Aorta (tissue), 5 donors: ENCODE data around the gene PHF20. TPM values are rescaled to one million over a fixed set of nuclear protein-coding genes. Genes with fewer than 3 reads are reported as not detected.
"Not testable (repeated sequence)": the region's sequence is repeated elsewhere in the genome, so short reads cannot be mapped to it uniquely, and the experiment has no call there.

Experiments
- ATAC-seq: fragments of 200-7000 bp; cut with Tn5 transposase; one replicate; pipeline ENCODE4 v1.9.1; 2022; ENCODE audit warnings: moderate library complexity; ENCODE audit not compliant: low FRiP score
- DNase-seq, 2 donors: peaks; one replicate each; pipeline ENCODE4 v3.0.0-alpha.2; 2020
- H3K27ac ChIP-seq, 2 donors: one replicate each; pipeline ENCODE4 v1.5.1; 2013; ENCODE audit warnings: low read length in 2 of 2, mild to moderate bottlenecking in 2 of 2, moderate library complexity in 2 of 2, control low read depth in 1 of 2, inconsistent platforms in 1 of 2, low read depth in 1 of 2
- H3K27me3 ChIP-seq, 2 donors: one replicate each; pipeline ENCODE4 v1.6.1; 2013; ENCODE audit warnings: control low read depth in 1 of 2, low read length in 1 of 2, mild to moderate bottlenecking in 1 of 2, moderate library complexity in 1 of 2; ENCODE audit not compliant: insufficient read depth in 2 of 2, control insufficient read depth in 1 of 2
- H3K36me3 ChIP-seq, 2 donors: one replicate each; pipeline ENCODE4 v1.6.1; 2013; ENCODE audit warnings: control low read depth in 1 of 2, low read length in 1 of 2, mild to moderate bottlenecking in 1 of 2; ENCODE audit not compliant: insufficient read depth in 2 of 2, control insufficient read depth in 1 of 2
- H3K4me1 ChIP-seq, 2 donors: one replicate each; pipeline ENCODE4 v1.6.1; 2013; ENCODE audit warnings: low read length in 2 of 2, control low read depth in 1 of 2, mild to moderate bottlenecking in 1 of 2, moderate library complexity in 1 of 2; ENCODE audit not compliant: insufficient read depth in 2 of 2, control insufficient read depth in 1 of 2
- H3K4me3 ChIP-seq, 2 donors: one replicate each; pipeline ENCODE4 v1.5.1; 2013; ENCODE audit warnings: low read length in 2 of 2, control low read depth in 1 of 2, mild to moderate bottlenecking in 1 of 2
- H3K9me3 ChIP-seq: one replicate; pipeline ENCODE4 v1.6.1; 2013; ENCODE audit warnings: mild to moderate bottlenecking, low read length; ENCODE audit not compliant: control insufficient read depth
- WGBS, 2 donors: extraction: QIAGEN DNeasy Blood & Tissue Kit; methylation state at CpG; one replicate each; pipeline ENCODE4 v1.1.7; 2013; 5-methylcytosine and 5-hydroxymethylcytosine counted together
- intact Hi-C, 2 donors: fragments of 100-400 bp; cut with DNase I; formaldehyde crosslinking; loops; one replicate each; pipeline versions ENCODE4 v1.14.2 to v1.15.0; 2022
- polyA plus RNA-seq, 2 donors: library from polyadenylated mRNA; stranded (reverse); fragments of 200-250 nt; gene quantifications; one replicate each; pipeline ENCODE4 v1.2.3, GENCODE V29; 2013
- total RNA-seq, 2 donors: library from RNA; stranded (reverse); fragmentation: NEBNext Ultra II Directional; extraction: Animal tissue kit (Norgen Biotek cat#: 25700); gene quantifications; one replicate each; pipeline ENCODE4 v1.2.1, GENCODE V29; 2021
- donor health status: healthy with polysubstance abuse.
- donor health status: Bipolar disorder and iron deficiency.
- donor health status: DM: no; HTN: no; CAD: no.
- donor health status: DM: no; HTN: no; CAD: no.
- donor health status: DM: yes; HTN: yes; CAD: no.

PHF20 gene
- total and polyA plus RNA-seq, 4 donors, result 17.1 to 64.4 (median 40.8) TPM

- H3K27ac ChIP-seq, H3K36me3 ChIP-seq: not testable (repeated sequence)
- WGBS, 2 donors, result 94 to 96% methylated on average over 4 of the region's 4 CpGs
Observed at GRCh38 chr20:35855641-35856040, 83.8 kb downstream of the PHF20 start.

GRCh38 chr20:35856866-35857265 is 85.1 kb downstream of the PHF20 start:
- Histone ChIP-seq H3K27ac (no peak overlapping the region), H3K36me3 (peaks cover 0 to 2% of the 10 kb centered on the region in 2 donors), H3K4me1 (no peaks in the 10 kb centered on the region), H3K9me3 (no peaks in the 10 kb centered on the region), H3K27me3 (no peaks in the 10 kb centered on the region), H3K4me3 (no peak overlapping the region)
- WGBS, 2 donors, result 95% methylated on average over 4 of the region's 4 CpGs
- DNase-seq, result no peak
- intact Hi-C loops, result no loop called here
- ATAC-seq, result no peak

More at GRCh38 chr20:35855641-35856040, 83.8 kb downstream of the PHF20 start:
- H3K4me1 ChIP-seq, H3K4me3 ChIP-seq, intact Hi-C loops, H3K9me3 ChIP-seq, DNase-seq, ATAC-seq, H3K27me3 ChIP-seq: not testable (repeated sequence)

- WGBS, 2 donors, result 30 to 46% methylated on average over 1 of the region's 1 CpG
- Histone ChIP-seq H3K36me3 (no peaks in the 10 kb centered on the region), H3K27ac (no peak overlapping the region), H3K4me3 (no peak overlapping the region), H3K9me3 (no peaks in the 10 kb centered on the region), H3K27me3 (no peaks in the 10 kb centered on the region), H3K4me1 (peaks cover 0 to 7% of the 10 kb centered on the region in 2 donors)
- intact Hi-C loops, result no loop called here
- DNase-seq (no peak), ATAC-seq (no peak)
Observed at GRCh38 chr20:35866418-35867202, 94.8 kb downstream of the PHF20 start.

DNA sequence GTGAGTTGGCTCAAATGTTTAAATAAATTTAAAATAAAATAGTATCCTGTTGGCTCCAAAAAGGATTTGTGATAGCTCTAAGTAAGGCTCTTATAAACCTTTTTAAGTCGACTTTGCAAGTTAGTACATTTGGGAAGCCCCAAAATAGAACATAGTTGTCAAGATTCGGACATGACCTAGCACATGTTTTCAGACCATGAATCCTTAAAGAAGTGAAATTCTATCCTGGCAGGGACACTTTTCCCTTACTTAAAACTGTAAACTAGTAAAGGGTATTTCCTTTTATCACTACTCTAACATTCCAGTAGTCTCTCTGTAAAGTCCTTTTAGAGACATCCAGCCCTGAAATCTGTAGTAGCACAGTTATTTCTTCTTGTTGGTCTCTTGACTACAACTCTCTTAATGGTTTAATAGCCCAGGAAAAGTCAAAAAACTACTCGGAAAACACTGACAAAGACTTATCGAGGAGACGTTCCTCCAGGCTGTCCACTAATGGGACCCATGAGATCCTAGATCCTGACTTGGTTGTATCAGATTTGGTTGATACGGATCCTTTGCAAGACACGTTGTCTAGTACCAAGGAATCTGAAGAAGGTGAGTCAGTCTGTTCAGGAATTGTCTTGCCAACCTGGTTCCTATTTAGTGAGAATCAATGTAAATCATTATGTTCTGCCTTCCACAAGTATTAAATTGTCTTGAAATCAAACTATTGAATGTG is 98.9 kb downstream of the PHF20 start:
- DNase-seq (no peak), ATAC-seq (no peak)
- intact Hi-C loops, result no loop called here
- Histone ChIP-seq H3K27ac (peak overlapping the region in 1 of 2 donors; percentile 30), H3K4me3 (no peak overlapping the region), H3K36me3 (no peaks in the 10 kb centered on the region), H3K27me3 (no peaks in the 10 kb centered on the region), H3K4me1 (peaks cover 0 to 8% of the 10 kb centered on the region in 2 donors), H3K9me3 (no peaks in the 10 kb centered on the region)
- 44 to 46% methylated on average over 7 of the region's 7 CpGs for WGBS, 2 donors

DNA sequence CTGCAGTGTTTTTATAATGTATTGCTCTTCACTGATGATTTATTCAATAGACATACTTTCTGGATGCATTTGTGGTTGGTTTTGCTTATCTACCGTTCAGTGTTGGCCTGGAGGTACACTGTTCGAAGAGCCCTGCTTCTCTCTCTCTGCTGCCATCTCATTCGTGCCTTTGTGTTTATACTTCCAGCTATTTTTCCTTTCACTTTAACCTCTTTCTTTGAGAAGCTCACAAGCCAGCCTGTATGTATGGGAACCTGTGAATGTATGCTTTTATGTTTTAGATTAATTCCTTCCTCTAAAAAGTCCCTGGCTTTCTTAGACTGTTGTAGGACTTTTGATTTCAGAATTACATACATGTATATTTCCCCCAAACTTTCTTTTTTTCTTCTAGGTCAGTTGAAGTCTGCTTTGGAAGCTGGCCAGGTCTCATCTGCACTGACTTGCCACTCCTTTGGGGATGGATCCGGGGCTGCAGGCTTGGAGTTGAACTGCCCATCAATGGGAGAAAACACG is 99.5 kb downstream of the PHF20 start:
- intact Hi-C loops, result no loop called here
- no peak for DNase-seq
- H3K36me3 ChIP-seq, result no peaks in the 10 kb centered on the region
- H3K4me3 ChIP-seq, result no peak overlapping the region
- no peaks in the 10 kb centered on the region for H3K9me3 ChIP-seq
- no peaks in the 10 kb centered on the region for H3K27me3 ChIP-seq
- peak overlapping the region; percentile 30 to 57 for H3K27ac ChIP-seq
- peaks cover 0 to 8% of the 10 kb centered on the region in 2 donors for H3K4me1 ChIP-seq
- no peak for ATAC-seq
- 20 to 25% methylated on average over 5 of the region's 5 CpGs for WGBS, 2 donors

- no peaks in the 10 kb centered on the region for H3K9me3 ChIP-seq
- WGBS, 2 donors, result 84 to 87% methylated on average over 3 of the region's 3 CpGs
- H3K4me1 ChIP-seq, result peaks cover 0 to 3% of the 10 kb centered on the region in 2 donors
- DNase-seq (no peak), ATAC-seq (no peak)
- intact Hi-C loops, result no loop called here
- no peaks in the 10 kb centered on the region for H3K27me3 ChIP-seq
- no peak overlapping the region for H3K27ac ChIP-seq
- no peaks in the 10 kb centered on the region for H3K36me3 ChIP-seq
- H3K4me3 ChIP-seq, result no peak overlapping the region
Observed at GRCh38 chr20:35876033-35876320, 104.2 kb downstream of the PHF20 start.

GRCh38 chr20:35877611-35878010 is 105.8 kb downstream of the PHF20 start:
- H3K4me3 ChIP-seq, result no peak overlapping the region
- intact Hi-C loops, result no loop called here
- no peak overlapping the region for H3K27ac ChIP-seq
- H3K9me3 ChIP-seq, result no peaks in the 10 kb centered on the region
- no peaks in the 10 kb centered on the region for H3K27me3 ChIP-seq
- no peaks in the 10 kb centered on the region for H3K4me1 ChIP-seq
- DNase-seq, result no peak
- H3K36me3 ChIP-seq, result no peaks in the 10 kb centered on the region
- 95 to 96% methylated on average over 2 of the region's 2 CpGs for WGBS, 2 donors
- ATAC-seq, result no peak

DNA sequence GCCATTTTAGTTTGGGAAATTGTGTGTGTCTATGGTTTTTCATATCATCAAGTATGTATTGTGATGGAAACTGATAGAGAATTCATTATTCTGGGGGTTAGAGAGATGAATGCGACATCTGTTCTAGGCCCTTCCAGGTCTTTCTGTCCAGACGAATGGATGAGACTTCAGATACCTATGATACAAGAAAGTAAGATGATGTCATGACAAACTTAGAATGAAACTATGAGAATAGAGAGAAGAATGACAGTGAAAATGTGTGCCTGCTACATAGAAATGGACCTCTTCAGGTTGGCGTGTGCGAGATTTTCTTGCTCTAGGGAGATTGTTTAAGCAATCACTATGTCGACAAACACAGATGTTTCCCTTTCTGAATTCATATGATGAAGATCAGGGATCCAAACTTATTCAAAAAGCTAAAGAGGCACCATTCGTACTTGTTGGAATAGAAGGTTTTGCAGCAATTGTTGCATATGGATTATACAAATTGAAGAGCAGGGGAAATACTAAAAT is 106.4 kb downstream of the PHF20 start:
- WGBS, 2 donors, result 95 to 96% methylated on average over 6 of the region's 6 CpGs
- intact Hi-C loops, result no loop called here
- H3K36me3 ChIP-seq, result no peaks in the 10 kb centered on the region
- H3K4me3 ChIP-seq, result no peak overlapping the region
- ATAC-seq, result no peak
- no peak for DNase-seq
- no peak overlapping the region for H3K27ac ChIP-seq
- no peaks in the 10 kb centered on the region for H3K27me3 ChIP-seq
- no peaks in the 10 kb centered on the region for H3K9me3 ChIP-seq
- H3K4me1 ChIP-seq, result no peaks in the 10 kb centered on the region
